Loucy (cell line): ENCODE measurements around the gene LSM12.

Experiments
- CTCF ChIP-seq: fragments of 200-600 bp; sonication (generic); conservative IDR thresholded peaks from 2 replicates; pipeline ENCODE4 v1.5.1; 2014; ENCODE audit warnings: mild to moderate bottlenecking, antibody characterized with exemption, low read length
- EZH2phosphoT487 ChIP-seq: fragments of 200-600 bp; IDR thresholded peaks from 2 replicates; pipeline ENCODE4 v1.6.1; 2018; ENCODE audit warnings: antibody characterized with exemption, mild to moderate bottlenecking, moderate library complexity, borderline replicate concordance

- TF ChIP-seq CTCF: no peak
- TF ChIP-seq EZH2phosphoT487: no peak
Observed at GRCh38 chr17:43984521-43984920, 82.0 kb downstream of the LSM12 start.
